SK-N-SH treated with all-trans-retinoic acid at 6 μM for 48 hours (cell line): ENCODE data around the gene AKAP8L.

Source experiments
- ATAC-seq: fragments of 200-7000 bp; cut with Tn5 transposase; 3 replicates; pipeline ENCODE4 v1.9.1; 2020; ENCODE audit warnings: mild to moderate bottlenecking, moderate library complexity
- ARNTL ChIP-seq: fragments of 450-650 bp; formaldehyde crosslinking; IDR thresholded peaks from 2 replicates; pipeline ENCODE4 v1.5.0; 2020; ENCODE audit warnings: low read depth, mild to moderate bottlenecking, moderate library complexity, borderline replicate concordance
- BACH2 ChIP-seq: fragments of 250-450 bp; sonication (Bioruptor Pico); IDR thresholded peaks from 2 replicates; pipeline ENCODE4 v1.9.0; 2021; ENCODE audit warnings: mild to moderate bottlenecking, borderline replicate concordance
- ESRRG ChIP-seq: fragments of 250-450 bp; sonication (Bioruptor Pico); IDR thresholded peaks from 2 replicates; pipeline ENCODE4 v1.6.1; 2021; ENCODE audit warnings: mild to moderate bottlenecking
- GLIS3 ChIP-seq: fragments of 250-450 bp; sonication (Bioruptor Pico); IDR thresholded peaks from 2 replicates; pipeline ENCODE4 v1.5.0; 2020; ENCODE audit warnings: mild to moderate bottlenecking, moderate library complexity
- ISL1 ChIP-seq: fragments of 250-450 bp; sonication (Bioruptor Pico); IDR thresholded peaks from 2 replicates; pipeline ENCODE4 v2.1.2; 2022; ENCODE audit warnings: mild to moderate bottlenecking, moderate library complexity
- PPARA ChIP-seq: fragments of 250-450 bp; sonication (Bioruptor Pico); IDR thresholded peaks from 2 replicates; pipeline ENCODE4 v1.5.0; 2020; ENCODE audit warnings: mild to moderate bottlenecking, borderline replicate concordance
- RARB ChIP-seq: fragments of 250-450 bp; sonication (Bioruptor Pico); IDR thresholded peaks from 2 replicates; pipeline ENCODE4 v1.8.0; 2021; ENCODE audit warnings: mild to moderate bottlenecking, moderate library complexity
- SNAI2 ChIP-seq: fragments of 250-450 bp; sonication (Bioruptor Pico); IDR thresholded peaks from 2 replicates; pipeline ENCODE4 v1.5.0; 2020; ENCODE audit warnings: mild to moderate bottlenecking, moderate library complexity
- TCF4 ChIP-seq: fragments of 250-450 bp; sonication (Bioruptor Pico); IDR thresholded peaks from 2 replicates; pipeline ENCODE4 v1.8.0; 2021; ENCODE audit warnings: mild to moderate bottlenecking, moderate library complexity, borderline replicate concordance
- TOX ChIP-seq: fragments of 250-450 bp; sonication (Bioruptor Pico); IDR thresholded peaks from 2 replicates; pipeline ENCODE4 v1.8.0; 2021; ENCODE audit warnings: mild to moderate bottlenecking, moderate library complexity, borderline replicate concordance
- ZFP3 ChIP-seq: fragments of 250-450 bp; sonication (Bioruptor Pico); IDR thresholded peaks from 2 replicates; pipeline ENCODE4 v1.5.0; 2020; ENCODE audit warnings: mild to moderate bottlenecking, moderate library complexity
- ZFP30 ChIP-seq: fragments of 450-650 bp; formaldehyde crosslinking; IDR thresholded peaks from 2 replicates; pipeline ENCODE4 v1.5.0; 2022; ENCODE audit warnings: mild to moderate bottlenecking, moderate library complexity
- ZNF70 ChIP-seq: fragments of 450-650 bp; formaldehyde crosslinking; IDR thresholded peaks from 2 replicates; pipeline ENCODE4 v1.5.0; 2020; ENCODE audit warnings: mild to moderate bottlenecking, moderate library complexity
- ZNF8 ChIP-seq: fragments of 450-650 bp; formaldehyde crosslinking; IDR thresholded peaks from 2 replicates; pipeline ENCODE4 v1.5.0; 2020; ENCODE audit warnings: mild to moderate bottlenecking, moderate library complexity
- TF ChIP-seq, protein P1 (sequence below): fragments of 250-450 bp; sonication (Bioruptor Pico); IDR thresholded peaks from 2 replicates; pipeline ENCODE4 v1.5.1; 2021; ENCODE audit warnings: mild to moderate bottlenecking, moderate library complexity
- TF ChIP-seq, protein P2 (sequence below): fragments of 250-450 bp; sonication (Bioruptor Pico); IDR thresholded peaks from 2 replicates; pipeline ENCODE4 v1.8.0; 2021; ENCODE audit warnings: low read depth, mild to moderate bottlenecking, moderate library complexity, borderline replicate concordance
- TF ChIP-seq, protein P3 (sequence below): fragments of 250-450 bp; sonication (Bioruptor Pico); IDR thresholded peaks from 2 replicates; pipeline ENCODE4 v1.5.0; 2020; ENCODE audit warnings: mild to moderate bottlenecking, moderate library complexity
- TF ChIP-seq, protein P4 (sequence below): fragments of 250-450 bp; sonication (Bioruptor Pico); IDR thresholded peaks from 2 replicates; pipeline ENCODE4 v1.8.0; 2020; ENCODE audit warnings: mild to moderate bottlenecking, moderate library complexity, borderline replicate concordance
- TF ChIP-seq, protein P5 (sequence below): fragments of 250-450 bp; sonication (Bioruptor Pico); IDR thresholded peaks from 2 replicates; pipeline ENCODE4 v1.5.1; 2020; ENCODE audit warnings: low read depth, mild to moderate bottlenecking, moderate library complexity

The AKAP8L gene

DNA sequence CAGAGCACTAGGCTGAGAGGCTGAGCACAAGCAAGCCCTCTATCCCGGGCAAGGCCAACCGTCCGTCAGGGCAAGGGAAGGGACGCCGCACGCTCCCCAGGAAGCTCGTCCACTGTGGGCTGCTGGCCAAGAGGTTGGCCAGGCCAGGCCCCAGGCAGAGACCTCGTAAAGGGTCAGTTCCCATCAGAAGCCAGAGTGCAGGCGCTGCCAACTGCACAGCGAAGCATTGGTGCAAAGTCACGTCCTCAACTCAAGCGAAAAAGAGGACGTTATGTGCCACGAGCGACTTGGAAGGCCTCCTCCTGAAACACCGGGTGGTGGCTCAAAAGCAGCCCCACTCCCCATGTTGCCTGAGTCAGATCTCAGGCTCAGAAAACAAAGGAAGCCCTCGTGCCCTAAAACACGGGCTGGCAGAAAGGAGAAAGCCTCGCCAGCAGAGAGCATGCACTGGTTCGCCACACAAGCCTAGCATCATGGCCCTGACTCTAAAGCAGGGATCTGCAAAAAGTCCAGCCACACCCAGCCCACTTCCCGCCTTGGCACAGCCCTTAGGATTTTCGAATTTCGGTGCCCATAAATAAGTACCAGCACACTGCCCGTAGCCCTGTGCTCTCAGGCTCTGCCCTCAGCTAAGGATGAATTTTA, 43.9 kb downstream of the AKAP8L start:
- TF ChIP-seq, protein P1, sequence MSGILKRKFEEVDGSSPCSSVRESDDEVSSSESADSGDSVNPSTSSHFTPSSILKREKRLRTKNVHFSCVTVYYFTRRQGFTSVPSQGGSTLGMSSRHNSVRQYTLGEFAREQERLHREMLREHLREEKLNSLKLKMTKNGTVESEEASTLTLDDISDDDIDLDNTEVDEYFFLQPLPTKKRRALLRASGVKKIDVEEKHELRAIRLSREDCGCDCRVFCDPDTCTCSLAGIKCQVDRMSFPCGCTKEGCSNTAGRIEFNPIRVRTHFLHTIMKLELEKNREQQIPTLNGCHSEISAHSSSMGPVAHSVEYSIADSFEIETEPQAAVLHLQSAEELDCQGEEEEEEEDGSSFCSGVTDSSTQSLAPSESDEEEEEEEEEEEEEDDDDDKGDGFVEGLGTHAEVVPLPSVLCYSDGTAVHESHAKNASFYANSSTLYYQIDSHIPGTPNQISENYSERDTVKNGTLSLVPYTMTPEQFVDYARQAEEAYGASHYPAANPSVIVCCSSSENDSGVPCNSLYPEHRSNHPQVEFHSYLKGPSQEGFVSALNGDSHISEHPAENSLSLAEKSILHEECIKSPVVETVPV (CRISPR knock-in tag): no peak
- no peak for TF ChIP-seq ZFP30 (CRISPR knock-in tag)
- no peak for TF ChIP-seq SNAI2 (CRISPR knock-in tag)
- no peak for TF ChIP-seq TOX (CRISPR knock-in tag)
- TF ChIP-seq ARNTL (CRISPR knock-in tag): no peak
- TF ChIP-seq ZNF70 (CRISPR knock-in tag): no peak
- no peak for TF ChIP-seq ZFP3 (CRISPR knock-in tag)
- TF ChIP-seq RARB (CRISPR knock-in tag): no peak
- TF ChIP-seq ESRRG (CRISPR knock-in tag): no peak
- TF ChIP-seq, protein P2, sequence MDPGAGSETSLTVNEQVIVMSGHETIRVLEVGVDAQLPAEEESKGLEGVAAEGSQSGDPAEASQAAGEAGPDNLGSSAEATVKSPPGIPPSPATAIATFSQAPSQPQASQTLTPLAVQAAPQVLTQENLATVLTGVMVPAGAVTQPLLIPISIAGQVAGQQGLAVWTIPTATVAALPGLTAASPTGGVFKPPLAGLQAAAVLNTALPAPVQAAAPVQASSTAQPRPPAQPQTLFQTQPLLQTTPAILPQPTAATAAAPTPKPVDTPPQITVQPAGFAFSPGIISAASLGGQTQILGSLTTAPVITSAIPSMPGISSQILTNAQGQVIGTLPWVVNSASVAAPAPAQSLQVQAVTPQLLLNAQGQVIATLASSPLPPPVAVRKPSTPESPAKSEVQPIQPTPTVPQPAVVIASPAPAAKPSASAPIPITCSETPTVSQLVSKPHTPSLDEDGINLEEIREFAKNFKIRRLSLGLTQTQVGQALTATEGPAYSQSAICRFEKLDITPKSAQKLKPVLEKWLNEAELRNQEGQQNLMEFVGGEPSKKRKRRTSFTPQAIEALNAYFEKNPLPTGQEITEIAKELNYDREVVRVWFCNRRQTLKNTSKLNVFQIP (CRISPR knock-in tag): no peak
- TF ChIP-seq, protein P3, sequence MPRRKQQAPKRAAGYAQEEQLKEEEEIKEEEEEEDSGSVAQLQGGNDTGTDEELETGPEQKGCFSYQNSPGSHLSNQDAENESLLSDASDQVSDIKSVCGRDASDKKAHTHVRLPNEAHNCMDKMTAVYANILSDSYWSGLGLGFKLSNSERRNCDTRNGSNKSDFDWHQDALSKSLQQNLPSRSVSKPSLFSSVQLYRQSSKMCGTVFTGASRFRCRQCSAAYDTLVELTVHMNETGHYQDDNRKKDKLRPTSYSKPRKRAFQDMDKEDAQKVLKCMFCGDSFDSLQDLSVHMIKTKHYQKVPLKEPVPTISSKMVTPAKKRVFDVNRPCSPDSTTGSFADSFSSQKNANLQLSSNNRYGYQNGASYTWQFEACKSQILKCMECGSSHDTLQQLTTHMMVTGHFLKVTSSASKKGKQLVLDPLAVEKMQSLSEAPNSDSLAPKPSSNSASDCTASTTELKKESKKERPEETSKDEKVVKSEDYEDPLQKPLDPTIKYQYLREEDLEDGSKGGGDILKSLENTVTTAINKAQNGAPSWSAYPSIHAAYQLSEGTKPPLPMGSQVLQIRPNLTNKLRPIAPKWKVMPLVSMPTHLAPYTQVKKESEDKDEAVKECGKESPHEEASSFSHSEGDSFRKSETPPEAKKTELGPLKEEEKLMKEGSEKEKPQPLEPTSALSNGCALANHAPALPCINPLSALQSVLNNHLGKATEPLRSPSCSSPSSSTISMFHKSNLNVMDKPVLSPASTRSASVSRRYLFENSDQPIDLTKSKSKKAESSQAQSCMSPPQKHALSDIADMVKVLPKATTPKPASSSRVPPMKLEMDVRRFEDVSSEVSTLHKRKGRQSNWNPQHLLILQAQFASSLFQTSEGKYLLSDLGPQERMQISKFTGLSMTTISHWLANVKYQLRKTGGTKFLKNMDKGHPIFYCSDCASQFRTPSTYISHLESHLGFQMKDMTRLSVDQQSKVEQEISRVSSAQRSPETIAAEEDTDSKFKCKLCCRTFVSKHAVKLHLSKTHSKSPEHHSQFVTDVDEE (CRISPR knock-in tag): no peak
- no peak for ATAC-seq

DNA sequence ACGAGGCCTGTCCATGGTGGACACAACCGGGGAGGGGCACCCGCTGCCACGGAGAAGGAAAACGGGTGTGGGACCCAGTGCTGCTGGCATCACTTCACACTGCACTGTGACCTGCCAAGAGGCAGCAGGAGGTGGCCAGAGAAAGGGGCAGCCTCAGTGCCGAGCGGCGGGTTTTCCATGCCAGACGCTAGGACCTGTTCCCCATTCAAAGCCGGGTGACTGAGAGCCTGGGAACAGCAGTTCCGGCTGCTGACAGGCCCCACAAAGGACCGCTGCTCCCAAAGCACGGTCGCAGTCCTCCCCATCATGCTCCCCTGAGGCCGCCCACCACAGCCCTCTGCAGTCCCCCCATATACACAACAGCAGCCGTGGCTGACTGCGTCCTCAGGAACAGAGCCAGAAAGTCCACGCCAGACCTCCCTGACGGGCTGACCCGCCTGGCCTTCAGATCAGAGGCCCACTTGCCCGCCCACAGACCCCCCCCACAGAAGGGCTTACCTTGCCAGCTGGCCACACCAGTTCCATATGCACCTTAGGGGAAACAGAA, 44.6 kb downstream of the AKAP8L start:
- TF ChIP-seq, protein P4, sequence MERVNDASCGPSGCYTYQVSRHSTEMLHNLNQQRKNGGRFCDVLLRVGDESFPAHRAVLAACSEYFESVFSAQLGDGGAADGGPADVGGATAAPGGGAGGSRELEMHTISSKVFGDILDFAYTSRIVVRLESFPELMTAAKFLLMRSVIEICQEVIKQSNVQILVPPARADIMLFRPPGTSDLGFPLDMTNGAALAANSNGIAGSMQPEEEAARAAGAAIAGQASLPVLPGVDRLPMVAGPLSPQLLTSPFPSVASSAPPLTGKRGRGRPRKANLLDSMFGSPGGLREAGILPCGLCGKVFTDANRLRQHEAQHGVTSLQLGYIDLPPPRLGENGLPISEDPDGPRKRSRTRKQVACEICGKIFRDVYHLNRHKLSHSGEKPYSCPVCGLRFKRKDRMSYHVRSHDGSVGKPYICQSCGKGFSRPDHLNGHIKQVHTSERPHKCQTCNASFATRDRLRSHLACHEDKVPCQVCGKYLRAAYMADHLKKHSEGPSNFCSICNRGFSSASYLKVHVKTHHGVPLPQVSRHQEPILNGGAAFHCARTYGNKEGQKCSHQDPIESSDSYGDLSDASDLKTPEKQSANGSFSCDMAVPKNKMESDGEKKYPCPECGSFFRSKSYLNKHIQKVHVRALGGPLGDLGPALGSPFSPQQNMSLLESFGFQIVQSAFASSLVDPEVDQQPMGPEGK: no peak
- TF ChIP-seq SNAI2 (CRISPR knock-in tag): no peak
- TF ChIP-seq, protein P5, sequence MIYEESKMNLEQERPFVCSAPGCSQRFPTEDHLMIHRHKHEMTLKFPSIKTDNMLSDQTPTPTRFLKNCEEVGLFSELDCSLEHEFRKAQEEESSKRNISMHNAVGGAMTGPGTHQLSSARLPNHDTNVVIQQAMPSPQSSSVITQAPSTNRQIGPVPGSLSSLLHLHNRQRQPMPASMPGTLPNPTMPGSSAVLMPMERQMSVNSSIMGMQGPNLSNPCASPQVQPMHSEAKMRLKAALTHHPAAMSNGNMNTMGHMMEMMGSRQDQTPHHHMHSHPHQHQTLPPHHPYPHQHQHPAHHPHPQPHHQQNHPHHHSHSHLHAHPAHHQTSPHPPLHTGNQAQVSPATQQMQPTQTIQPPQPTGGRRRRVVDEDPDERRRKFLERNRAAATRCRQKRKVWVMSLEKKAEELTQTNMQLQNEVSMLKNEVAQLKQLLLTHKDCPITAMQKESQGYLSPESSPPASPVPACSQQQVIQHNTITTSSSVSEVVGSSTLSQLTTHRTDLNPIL: no peak
- no peak for TF ChIP-seq BACH2
- TF ChIP-seq ISL1 (CRISPR knock-in tag): no peak
- TF ChIP-seq ESRRG (CRISPR knock-in tag): no peak
- no peak for TF ChIP-seq PPARA (CRISPR knock-in tag)
- no peak for TF ChIP-seq ZFP30 (CRISPR knock-in tag)
- no peak for TF ChIP-seq TCF4 (CRISPR knock-in tag)
- no peak for TF ChIP-seq ZFP3 (CRISPR knock-in tag)
- TF ChIP-seq GLIS3: no peak
- no peak for TF ChIP-seq RARB (CRISPR knock-in tag)
- TF ChIP-seq ZNF8 (CRISPR knock-in tag): no peak
- TF ChIP-seq ARNTL (CRISPR knock-in tag): no peak
- TF ChIP-seq, protein P1 (CRISPR knock-in tag): no peak

More for the DNA sequence above, 44.6 kb downstream of the AKAP8L start:
- ATAC-seq: no peak
